Sigmoid colon (tissue), 3 donors: Measurements from ENCODE around the gene AFDN.

Source experiments
- POLR2A ChIP-seq, 2 donors: fragments of 450-650 bp; IDR thresholded peaks; one replicate each; pipeline ENCODE4 v1.6.1; 2016; ENCODE audit warnings: antibody characterized with exemption in 2 of 2, mild to moderate bottlenecking in 2 of 2, moderate library complexity in 2 of 2
- TF ChIP-seq, protein P1 (sequence below), 4 experiments: fragments of 450-650 bp in 3 of 4; fragments of 200-600 bp in 1 of 4; IDR thresholded peaks; one replicate each; pipeline ENCODE4 v1.5.1; 2016 to 2019; ENCODE audit warnings: antibody characterized with exemption in 4 of 4, mild to moderate bottlenecking in 3 of 4, moderate library complexity in 2 of 4

DNA sequence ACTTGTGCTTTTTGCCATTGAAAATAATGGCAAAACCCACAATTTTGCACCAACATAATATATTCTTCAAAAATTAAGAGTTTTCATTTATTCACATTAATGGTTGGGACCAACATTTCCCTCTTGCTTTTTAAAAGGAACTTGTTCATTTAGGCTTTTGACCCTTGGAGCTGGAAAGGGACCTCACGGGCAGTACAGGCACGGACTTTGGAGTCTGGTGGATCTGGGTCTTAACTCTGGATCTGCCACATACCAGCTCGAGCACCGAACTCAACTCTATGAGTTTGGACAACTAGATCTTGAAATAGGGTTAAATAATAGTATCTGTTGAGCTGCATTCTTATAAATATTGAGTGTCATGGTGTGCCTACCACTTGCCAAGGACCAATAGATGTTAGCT lies 37.2 kb downstream of the AFDN start:
- TF ChIP-seq, protein P1, sequence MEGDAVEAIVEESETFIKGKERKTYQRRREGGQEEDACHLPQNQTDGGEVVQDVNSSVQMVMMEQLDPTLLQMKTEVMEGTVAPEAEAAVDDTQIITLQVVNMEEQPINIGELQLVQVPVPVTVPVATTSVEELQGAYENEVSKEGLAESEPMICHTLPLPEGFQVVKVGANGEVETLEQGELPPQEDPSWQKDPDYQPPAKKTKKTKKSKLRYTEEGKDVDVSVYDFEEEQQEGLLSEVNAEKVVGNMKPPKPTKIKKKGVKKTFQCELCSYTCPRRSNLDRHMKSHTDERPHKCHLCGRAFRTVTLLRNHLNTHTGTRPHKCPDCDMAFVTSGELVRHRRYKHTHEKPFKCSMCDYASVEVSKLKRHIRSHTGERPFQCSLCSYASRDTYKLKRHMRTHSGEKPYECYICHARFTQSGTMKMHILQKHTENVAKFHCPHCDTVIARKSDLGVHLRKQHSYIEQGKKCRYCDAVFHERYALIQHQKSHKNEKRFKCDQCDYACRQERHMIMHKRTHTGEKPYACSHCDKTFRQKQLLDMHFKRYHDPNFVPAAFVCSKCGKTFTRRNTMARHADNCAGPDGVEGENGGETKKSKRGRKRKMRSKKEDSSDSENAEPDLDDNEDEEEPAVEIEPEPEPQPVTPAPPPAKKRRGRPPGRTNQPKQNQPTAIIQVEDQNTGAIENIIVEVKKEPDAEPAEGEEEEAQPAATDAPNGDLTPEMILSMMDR (IDR thresholded peaks at IDR 0.05), result no peak
- TF ChIP-seq POLR2A (IDR thresholded peaks at IDR 0.05), result no peak
